GM12864 (cell line): ENCODE data around the gene FANCD2.

Experiments
- DNase-seq: peaks from one replicate; pipeline ENCODE4 v3.0.0-alpha.2; 2011; ENCODE audit warnings: low read depth
- H3K4me3 ChIP-seq: 2 replicates; pipeline ENCODE4 v1.5.1; 2011; ENCODE audit warnings: mild to moderate bottlenecking, low read depth, low read length, control low read depth
- CTCF ChIP-seq: IDR thresholded peaks from 2 replicates; pipeline ENCODE4 v1.5.1; 2011; ENCODE audit warnings: low read depth, mild to moderate bottlenecking, moderate library complexity, low read length, control low read depth, inconsistent platforms; ENCODE audit errors: missing control alignments

FANCD2 gene

GRCh38 chr3:10136426-10137005 lies 110.3 kb downstream of the FANCD2 start:
- TF ChIP-seq CTCF: no peak
- no peak overlapping the region for H3K4me3 ChIP-seq

GRCh38 chr3:10137178-10137577 lies 110.9 kb downstream of the FANCD2 start:
- TF ChIP-seq CTCF: no peak
- DNase-seq: no peak
- H3K4me3 ChIP-seq: no peak overlapping the region

More at GRCh38 chr3:10136426-10137005, 110.3 kb downstream of the FANCD2 start:
- DNase-seq: no peak

GRCh38 chr3:10140996-10141546 lies 114.8 kb downstream of the FANCD2 start:
- no peak for DNase-seq
- TF ChIP-seq CTCF: no peak
- H3K4me3 ChIP-seq: peak overlapping the region; percentile 62; the same call in 1 of the 2 replicates

- no peak for TF ChIP-seq CTCF
- DNase-seq: no peak
These were observed 116.7 kb downstream of the FANCD2 start for GRCh38 chr3:10142707-10143560.

GRCh38 chr3:10145685-10146084 lies 119.4 kb downstream of the FANCD2 start:
- H3K4me3 ChIP-seq: no peak overlapping the region
- TF ChIP-seq CTCF: no peak
- no peak for DNase-seq

More at GRCh38 chr3:10142707-10143560, 116.7 kb downstream of the FANCD2 start:
- H3K4me3 ChIP-seq: peak overlapping the region; percentile 62

GRCh38 chr3:10149226-10149625 lies 123.0 kb downstream of the FANCD2 start:
- no peak overlapping the region for H3K4me3 ChIP-seq
- no peak for TF ChIP-seq CTCF

More at GRCh38 chr3:10149226-10149625, 123.0 kb downstream of the FANCD2 start:
- DNase-seq: no peak
